ENCODE data around the gene CDKN2D. TPM values are rescaled to one million over a fixed set of nuclear protein-coding genes. Genes with fewer than 3 reads are reported as not detected.
A peak's percentile ranks its signal among the peaks of the same experiment; 100 is the strongest.

CDKN2D gene
- total and polyA plus RNA-seq, 2 of the 13 experiments (the other 11 are each of a cell fraction or from before 2014, with no cell fraction given): 5.4 to 8.6 TPM

DNA sequence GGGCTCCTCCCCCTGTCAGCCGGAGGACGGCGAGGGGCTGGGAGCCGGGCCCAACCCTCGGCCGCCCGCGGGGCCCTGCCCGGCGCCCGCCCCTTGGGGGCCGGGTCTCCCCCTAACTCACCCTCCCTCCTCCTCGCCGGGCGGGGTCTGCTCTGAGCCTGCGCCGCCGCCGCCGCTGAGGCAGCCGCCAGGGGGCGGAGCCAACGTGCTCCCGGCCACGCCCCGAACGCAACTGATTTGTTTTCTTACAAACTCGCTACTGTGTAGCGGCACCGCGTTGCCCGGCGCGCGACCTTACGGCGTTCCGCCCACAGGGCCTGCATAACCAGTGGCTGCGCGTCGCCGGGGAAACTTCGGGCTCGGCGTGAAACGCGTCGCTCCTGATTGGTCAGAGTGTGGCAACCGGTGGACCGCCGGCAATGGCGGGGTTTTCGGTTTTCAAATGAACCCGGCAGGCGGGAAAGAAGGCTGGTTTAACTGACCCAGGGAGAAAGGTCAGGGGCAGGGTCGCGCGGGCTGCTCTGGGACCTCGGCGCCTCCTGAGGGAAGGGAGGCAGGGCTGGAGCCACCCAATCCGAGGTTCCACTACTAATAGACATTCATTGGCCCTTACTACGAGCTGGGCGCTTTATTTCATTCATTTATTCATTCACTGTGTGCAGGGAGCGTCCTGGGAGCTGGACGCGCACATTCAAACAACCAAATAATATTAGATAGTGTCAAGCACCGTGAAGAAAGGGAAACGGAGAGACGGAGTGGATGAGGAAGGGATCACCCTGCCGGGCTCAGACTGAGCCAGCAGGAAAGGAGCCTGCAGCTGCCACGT, at the start of gene CDKN2D (continued):
- TF ChIP-seq, protein P1, sequence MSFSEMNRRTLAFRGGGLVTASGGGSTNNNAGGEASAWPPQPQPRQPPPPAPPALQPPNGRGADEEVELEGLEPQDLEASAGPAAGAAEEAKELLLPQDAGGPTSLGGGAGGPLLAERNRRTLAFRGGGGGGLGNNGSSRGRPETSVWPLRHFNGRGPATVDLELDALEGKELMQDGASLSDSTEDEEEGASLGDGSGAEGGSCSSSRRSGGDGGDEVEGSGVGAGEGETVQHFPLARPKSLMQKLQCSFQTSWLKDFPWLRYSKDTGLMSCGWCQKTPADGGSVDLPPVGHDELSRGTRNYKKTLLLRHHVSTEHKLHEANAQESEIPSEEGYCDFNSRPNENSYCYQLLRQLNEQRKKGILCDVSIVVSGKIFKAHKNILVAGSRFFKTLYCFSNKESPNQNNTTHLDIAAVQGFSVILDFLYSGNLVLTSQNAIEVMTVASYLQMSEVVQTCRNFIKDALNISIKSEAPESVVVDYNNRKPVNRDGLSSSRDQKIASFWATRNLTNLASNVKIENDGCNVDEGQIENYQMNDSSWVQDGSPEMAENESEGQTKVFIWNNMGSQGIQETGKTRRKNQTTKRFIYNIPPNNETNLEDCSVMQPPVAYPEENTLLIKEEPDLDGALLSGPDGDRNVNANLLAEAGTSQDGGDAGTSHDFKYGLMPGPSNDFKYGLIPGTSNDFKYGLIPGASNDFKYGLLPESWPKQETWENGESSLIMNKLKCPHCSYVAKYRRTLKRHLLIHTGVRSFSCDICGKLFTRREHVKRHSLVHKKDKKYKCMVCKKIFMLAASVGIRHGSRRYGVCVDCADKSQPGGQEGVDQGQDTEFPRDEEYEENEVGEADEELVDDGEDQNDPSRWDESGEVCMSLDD (CRISPR knock-in tag; IDR thresholded peaks at IDR 0.05; ENCODE audit: borderline replicate concordance): no peak; the same call in 1 of the 2 replicates
- TF ChIP-seq ZNF816 (CRISPR knock-in tag; IDR thresholded peaks at IDR 0.05; ENCODE audit: borderline replicate concordance) (peak; percentile 84; the same call in 1 of the 2 replicates), GLI4 (CRISPR knock-in tag; IDR thresholded peaks at IDR 0.05; ENCODE audit: borderline replicate concordance) (no peak), SIN3A (IDR thresholded peaks at IDR 0.05; ENCODE audit: borderline replicate concordance, low read depth, low read length) (peak; percentile 97), ZNF841 (CRISPR knock-in tag; IDR thresholded peaks at IDR 0.05; ENCODE audit: borderline replicate concordance) (peak; percentile 93), CCAR2 (optimal IDR thresholded peaks at IDR 0.05; ENCODE audit: low read depth, low read length) (no peak), BHLHE40 (IDR thresholded peaks at IDR 0.05; ENCODE audit: low read length) (no peak), YY1 (IDR thresholded peaks at IDR 0.05; ENCODE audit: insufficient read depth, insufficient replicate concordance, low read depth, low read length) (peak; percentile 79), FOXJ3 (CRISPR knock-in tag; IDR thresholded peaks at IDR 0.05; ENCODE audit: borderline replicate concordance) (peak; percentile 76; the same call in 1 of the 2 replicates), KDM4B (CRISPR knock-in tag; IDR thresholded peaks at IDR 0.05) (no peak), DMAP1 (CRISPR knock-in tag; IDR thresholded peaks at IDR 0.05) (peak; percentile 89), ZNF569 (CRISPR knock-in tag; IDR thresholded peaks at IDR 0.05; ENCODE audit: borderline replicate concordance) (no peak), KDM1A (CRISPR knock-in tag; IDR thresholded peaks at IDR 0.05) (no peak), ZNF572 (CRISPR knock-in tag; IDR thresholded peaks at IDR 0.05) (no peak), SALL2 (CRISPR knock-in tag; IDR thresholded peaks at IDR 0.05) (no peak), AGO2 (optimal IDR thresholded peaks at IDR 0.05; ENCODE audit: low read depth, low read length) (peak; percentile 49), HNRNPK (IDR thresholded peaks at IDR 0.05; ENCODE audit: low read depth, low read length, poor library complexity, severe bottlenecking) (peak; percentile 44), NFE2 (CRISPR knock-in tag; IDR thresholded peaks at IDR 0.05) (no peak), ZNF530 (CRISPR knock-in tag; IDR thresholded peaks at IDR 0.05; ENCODE audit: low read depth) (no peak), CHCHD3 (CRISPR knock-in tag; IDR thresholded peaks at IDR 0.05) (peak; percentile 95), ZNF230 (CRISPR knock-in tag; IDR thresholded peaks at IDR 0.05) (no peak)
- TF ChIP-seq, protein P2, sequence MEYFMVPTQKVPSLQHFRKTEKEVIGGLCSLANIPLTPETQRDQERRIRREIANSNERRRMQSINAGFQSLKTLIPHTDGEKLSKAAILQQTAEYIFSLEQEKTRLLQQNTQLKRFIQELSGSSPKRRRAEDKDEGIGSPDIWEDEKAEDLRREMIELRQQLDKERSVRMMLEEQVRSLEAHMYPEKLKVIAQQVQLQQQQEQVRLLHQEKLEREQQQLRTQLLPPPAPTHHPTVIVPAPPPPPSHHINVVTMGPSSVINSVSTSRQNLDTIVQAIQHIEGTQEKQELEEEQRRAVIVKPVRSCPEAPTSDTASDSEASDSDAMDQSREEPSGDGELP (IDR thresholded peaks at IDR 0.05; ENCODE audit: borderline replicate concordance, low read depth): peak; percentile 34; the same call in 1 of the 2 replicates
- TF ChIP-seq, protein P3, sequence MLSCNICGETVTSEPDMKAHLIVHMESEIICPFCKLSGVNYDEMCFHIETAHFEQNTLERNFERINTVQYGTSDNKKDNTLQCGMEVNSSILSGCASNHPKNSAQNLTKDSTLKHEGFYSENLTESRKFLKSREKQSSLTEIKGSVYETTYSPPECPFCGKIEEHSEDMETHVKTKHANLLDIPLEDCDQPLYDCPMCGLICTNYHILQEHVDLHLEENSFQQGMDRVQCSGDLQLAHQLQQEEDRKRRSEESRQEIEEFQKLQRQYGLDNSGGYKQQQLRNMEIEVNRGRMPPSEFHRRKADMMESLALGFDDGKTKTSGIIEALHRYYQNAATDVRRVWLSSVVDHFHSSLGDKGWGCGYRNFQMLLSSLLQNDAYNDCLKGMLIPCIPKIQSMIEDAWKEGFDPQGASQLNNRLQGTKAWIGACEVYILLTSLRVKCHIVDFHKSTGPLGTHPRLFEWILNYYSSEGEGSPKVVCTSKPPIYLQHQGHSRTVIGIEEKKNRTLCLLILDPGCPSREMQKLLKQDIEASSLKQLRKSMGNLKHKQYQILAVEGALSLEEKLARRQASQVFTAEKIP (CRISPR knock-in tag; IDR thresholded peaks at IDR 0.05; ENCODE audit: borderline replicate concordance): no peak
- TF ChIP-seq, protein P4, sequence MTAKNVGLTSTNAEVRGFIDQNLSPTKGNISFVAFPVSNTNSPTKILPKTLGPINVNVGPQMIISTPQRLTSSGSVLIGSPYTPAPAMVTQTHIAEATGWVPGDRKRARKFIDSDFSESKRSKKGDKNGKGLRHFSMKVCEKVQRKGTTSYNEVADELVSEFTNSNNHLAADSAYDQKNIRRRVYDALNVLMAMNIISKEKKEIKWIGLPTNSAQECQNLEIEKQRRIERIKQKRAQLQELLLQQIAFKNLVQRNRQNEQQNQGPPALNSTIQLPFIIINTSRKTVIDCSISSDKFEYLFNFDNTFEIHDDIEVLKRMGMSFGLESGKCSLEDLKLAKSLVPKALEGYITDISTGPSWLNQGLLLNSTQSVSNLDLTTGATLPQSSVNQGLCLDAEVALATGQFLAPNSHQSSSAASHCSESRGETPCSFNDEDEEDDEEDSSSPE (CRISPR knock-in tag; IDR thresholded peaks at IDR 0.05): peak; percentile 100

Measured in HepG2 (cell line).